ENCODE results near the gene GPC6.

Gene GPC6

GRCh38 chr13:93794197-93794885 is 567.7 kb downstream of the GPC6 start:
- DNase-seq = peak; percentile 21

- no peak for DNase-seq
These were observed 570.9 kb downstream of the GPC6 start for GRCh38 chr13:93797463-93797862.

GRCh38 chr13:93800342-93800741 is 573.7 kb downstream of the GPC6 start:
- no peak for DNase-seq

- DNase-seq = no peak
These were observed 579.1 kb downstream of the GPC6 start for GRCh38 chr13:93805736-93806135.

GRCh38 chr13:93806861-93807260 is 580.3 kb downstream of the GPC6 start:
- DNase-seq = no peak

GRCh38 chr13:93810264-93810663 is 583.7 kb downstream of the GPC6 start:
- no peak for DNase-seq

- no peak for DNase-seq
These were observed 584.6 kb downstream of the GPC6 start for GRCh38 chr13:93811071-93811737.

GRCh38 chr13:93811738-93812112 is 585.1 kb downstream of the GPC6 start:
- no peak for DNase-seq

- no peak for DNase-seq
These were observed 588.1 kb downstream of the GPC6 start for GRCh38 chr13:93814658-93815057.

- DNase-seq = no peak
These were observed 591.7 kb downstream of the GPC6 start for GRCh38 chr13:93818345-93818744.

GRCh38 chr13:93819331-93819890 is 592.8 kb downstream of the GPC6 start:
- DNase-seq = no peak

GRCh38 chr13:93824286-93824685 is 597.7 kb downstream of the GPC6 start:
- DNase-seq = no peak

- no peak for DNase-seq
These were observed 607.4 kb downstream of the GPC6 start for GRCh38 chr13:93834051-93834450.

GRCh38 chr13:93843082-93843481 is 616.5 kb downstream of the GPC6 start:
- no peak for DNase-seq

GRCh38 chr13:93847162-93847561 is 620.6 kb downstream of the GPC6 start:
- peak; percentile 89 for DNase-seq

GRCh38 chr13:93848247-93848646 is 621.6 kb downstream of the GPC6 start:
- no peak for DNase-seq

- no peak for DNase-seq
These were observed 624.6 kb downstream of the GPC6 start for GRCh38 chr13:93851236-93851635.

GRCh38 chr13:93853912-93854311 is 627.3 kb downstream of the GPC6 start:
- DNase-seq = no peak

- DNase-seq = peak; percentile 60
These were observed 630.5 kb downstream of the GPC6 start for GRCh38 chr13:93857126-93857525.

- DNase-seq = peak; percentile 42
These were observed 633.1 kb downstream of the GPC6 start for GRCh38 chr13:93859716-93860115.

- peak; percentile 68 for DNase-seq
These were observed 635.2 kb downstream of the GPC6 start for GRCh38 chr13:93861818-93862217.

GRCh38 chr13:93862259-93862658 is 635.7 kb downstream of the GPC6 start:
- DNase-seq = peak; percentile 36

GRCh38 chr13:93865235-93865634 is 638.6 kb downstream of the GPC6 start:
- no peak for DNase-seq

- peak; percentile 16 for DNase-seq
These were observed 640.9 kb downstream of the GPC6 start for GRCh38 chr13:93867481-93867880.

Measured in HCEC 1CT (cell line).